ENCODE results near the gene UQCRFS1. TPM values are rescaled to one million over a fixed set of nuclear protein-coding genes. Genes with fewer than 3 reads are reported as not detected.

The UQCRFS1 gene
- polyA plus RNA-seq (2011; rRNA removed) (148 and 201 TPM in 2 replicates), polyA plus RNA-seq (2017; fragmentation: RNase III; extraction: RNeasy Plus Mini Kit Qiagen cat#74134 plus additional on column Dnase treatment) (105 to 111 TPM (median 109 TPM) in 3 replicates), polyA minus RNA-seq (2011; rRNA and poly(A)+ RNA removed) (75.9 and 78.8 TPM in 2 replicates)
- polyA plus RNA-seq (2012; cell fraction: cytosol; rRNA removed) = 150 and 170 TPM in 2 replicates
- polyA plus RNA-seq (2012; cell fraction: nucleus; rRNA removed) = 73.3 and 89.7 TPM in 2 replicates

DNA sequence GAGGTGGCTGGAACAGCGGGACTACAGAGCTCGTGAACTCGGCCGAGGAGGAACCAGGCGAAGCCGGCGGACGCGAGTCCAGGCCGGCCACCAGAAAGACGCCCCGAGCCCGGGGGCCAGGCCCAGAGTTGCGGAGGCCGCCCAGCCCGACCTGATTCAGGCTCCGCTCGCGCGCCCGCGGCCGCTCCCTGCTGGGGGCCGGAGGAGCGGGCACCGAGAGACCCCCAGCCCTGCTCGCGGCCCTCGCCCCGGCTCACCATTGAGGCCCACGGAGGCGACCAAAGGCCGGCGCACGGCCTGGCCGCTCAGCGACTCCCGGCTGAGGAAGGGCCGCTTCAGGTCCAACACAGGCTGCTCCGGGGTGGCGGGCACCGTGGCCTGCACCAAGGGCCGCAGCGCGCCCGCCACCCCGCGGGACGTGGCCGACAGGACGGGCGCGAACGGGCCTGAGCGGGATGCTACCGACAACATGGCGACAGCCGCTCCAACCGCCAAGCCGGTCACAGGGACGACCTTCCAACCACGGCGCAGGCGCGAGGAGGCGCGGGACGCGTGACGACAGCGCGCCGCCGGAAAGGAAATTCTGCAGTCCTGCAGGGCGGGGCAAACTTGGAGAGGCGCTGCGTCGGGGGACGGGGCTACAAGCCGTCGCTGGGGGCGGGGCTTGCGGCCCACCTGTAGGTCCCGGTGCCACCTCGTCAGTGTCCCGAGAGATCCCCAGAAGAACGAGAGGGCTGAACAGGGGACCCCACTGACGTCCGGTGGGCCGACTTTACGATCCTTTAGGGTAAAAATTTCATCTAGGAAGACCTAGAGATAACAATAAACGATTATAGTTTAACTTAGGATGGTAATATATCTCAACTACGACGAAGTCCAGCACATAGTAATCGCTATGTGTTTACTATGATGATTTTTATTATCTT, at the start of gene UQCRFS1:
TSS of gene UQCRFS1 (minus strand) at position 504 of the 926 bp plus-strand sequence. CDS start at position 471, 33 bp downstream.
- no peaks in the 10 kb centered on the region for H3K9me3 ChIP-seq
- no peak for TF ChIP-seq NR3C1 (IDR thresholded peaks at IDR 0.05)
- TF ChIP-seq ESRRA (IDR thresholded peaks at IDR 0.05; ENCODE audit: borderline replicate concordance, low read length) = no peak
- no peak for TF ChIP-seq HDAC2 (IDR thresholded peaks at IDR 0.05)
- 0 out of 2 replicates have a peak, but pooled peaks have one; percentile 66 for TF ChIP-seq MYC (IDR thresholded peaks at IDR 0.05; ENCODE audit: borderline replicate concordance, low read length)
- TF ChIP-seq TP53 (CRISPR knock-in tag; IDR thresholded peaks at IDR 0.05) = peak; percentile 15; the same call in 1 of the 2 replicates
- TF ChIP-seq RNF2 (IDR thresholded peaks at IDR 0.05; ENCODE audit: borderline replicate concordance, low read depth) = no peak
- TF ChIP-seq, protein P1, sequence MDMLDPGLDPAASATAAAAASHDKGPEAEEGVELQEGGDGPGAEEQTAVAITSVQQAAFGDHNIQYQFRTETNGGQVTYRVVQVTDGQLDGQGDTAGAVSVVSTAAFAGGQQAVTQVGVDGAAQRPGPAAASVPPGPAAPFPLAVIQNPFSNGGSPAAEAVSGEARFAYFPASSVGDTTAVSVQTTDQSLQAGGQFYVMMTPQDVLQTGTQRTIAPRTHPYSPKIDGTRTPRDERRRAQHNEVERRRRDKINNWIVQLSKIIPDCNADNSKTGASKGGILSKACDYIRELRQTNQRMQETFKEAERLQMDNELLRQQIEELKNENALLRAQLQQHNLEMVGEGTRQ (IDR thresholded peaks at IDR 0.05) = peak; percentile 53; the same call in 1 of the 2 replicates
- no peak for TF ChIP-seq NFE2L2 (conservative IDR thresholded peaks at IDR 0.05; ENCODE audit: low read length)
- TF ChIP-seq HEYL (CRISPR knock-in tag; IDR thresholded peaks at IDR 0.05) = no peak
- peak; percentile 82 for TF ChIP-seq POLR2A (IDR thresholded peaks at IDR 0.05; ENCODE audit: low read length)
- TF ChIP-seq PHF8 (IDR thresholded peaks at IDR 0.05; ENCODE audit: borderline replicate concordance, low read depth) = peak; percentile 84
- no peak for TF ChIP-seq CBX8 (IDR thresholded peaks at IDR 0.05)
- TF ChIP-seq HES2 (IDR thresholded peaks at IDR 0.05) = no peak
- TF ChIP-seq RFX5 (IDR thresholded peaks at IDR 0.05) = peak; percentile 48; the same call in 1 of the 2 replicates
- TF ChIP-seq JUN (IDR thresholded peaks at IDR 0.05) = peak; percentile 62 to 97; a peak in 4 of 5 replicates
- TF ChIP-seq RARB (CRISPR knock-in tag; IDR thresholded peaks at IDR 0.05) = no peak
- peak; percentile 53; the same call in 1 of the 2 replicates for TF ChIP-seq KDM5A (IDR thresholded peaks at IDR 0.05)
- TF ChIP-seq FOSL2 (IDR thresholded peaks at IDR 0.05) = no peak
- 0 out of 2 replicates have a peak, but pooled peaks have one; percentile 6 for TF ChIP-seq FOSL2 (CRISPR knock-in tag; IDR thresholded peaks at IDR 0.05)
- TF ChIP-seq, protein P2, sequence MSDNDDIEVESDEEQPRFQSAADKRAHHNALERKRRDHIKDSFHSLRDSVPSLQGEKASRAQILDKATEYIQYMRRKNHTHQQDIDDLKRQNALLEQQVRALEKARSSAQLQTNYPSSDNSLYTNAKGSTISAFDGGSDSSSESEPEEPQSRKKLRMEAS (IDR thresholded peaks at IDR 0.05) = peak; percentile 68
- TF ChIP-seq, protein P3, sequence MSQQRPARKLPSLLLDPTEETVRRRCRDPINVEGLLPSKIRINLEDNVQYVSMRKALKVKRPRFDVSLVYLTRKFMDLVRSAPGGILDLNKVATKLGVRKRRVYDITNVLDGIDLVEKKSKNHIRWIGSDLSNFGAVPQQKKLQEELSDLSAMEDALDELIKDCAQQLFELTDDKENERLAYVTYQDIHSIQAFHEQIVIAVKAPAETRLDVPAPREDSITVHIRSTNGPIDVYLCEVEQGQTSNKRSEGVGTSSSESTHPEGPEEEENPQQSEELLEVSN (IDR thresholded peaks at IDR 0.05; ENCODE audit: borderline replicate concordance, low read depth) = peak; percentile 11; the same call in 1 of the 2 replicates
- TF ChIP-seq GATA3 (IDR thresholded peaks at IDR 0.05; ENCODE audit: borderline replicate concordance) = no peak
- no peak for TF ChIP-seq SMC3 (IDR thresholded peaks at IDR 0.05)
- no peak for TF ChIP-seq RAD21 (conservative IDR thresholded peaks at IDR 0.05 in 1 of 2, IDR thresholded peaks at IDR 0.05 in 1 of 2)
- TF ChIP-seq BCL3 (IDR thresholded peaks at IDR 0.05) = 0 out of 3 replicates have a peak, but pooled peaks have one; percentile 42
- peak; percentile 27 for TF ChIP-seq MAFK (IDR thresholded peaks at IDR 0.05; ENCODE audit: partially characterized antibody)
- TF ChIP-seq RCOR1 (IDR thresholded peaks at IDR 0.05; ENCODE audit: low read depth, low read length) = no peak
- peak; percentile 59; the same call in 1 of the 2 replicates for TF ChIP-seq MAZ (IDR thresholded peaks at IDR 0.05; ENCODE audit: borderline replicate concordance, low read depth, low read length)
- 0 out of 2 replicates have a peak, but pooled peaks have one; percentile 34 for TF ChIP-seq HOXB13 (CRISPR knock-in tag; IDR thresholded peaks at IDR 0.05; ENCODE audit: low read depth)
- TF ChIP-seq CEBPB (IDR thresholded peaks at IDR 0.05) = no peak
- TF ChIP-seq, protein P4, sequence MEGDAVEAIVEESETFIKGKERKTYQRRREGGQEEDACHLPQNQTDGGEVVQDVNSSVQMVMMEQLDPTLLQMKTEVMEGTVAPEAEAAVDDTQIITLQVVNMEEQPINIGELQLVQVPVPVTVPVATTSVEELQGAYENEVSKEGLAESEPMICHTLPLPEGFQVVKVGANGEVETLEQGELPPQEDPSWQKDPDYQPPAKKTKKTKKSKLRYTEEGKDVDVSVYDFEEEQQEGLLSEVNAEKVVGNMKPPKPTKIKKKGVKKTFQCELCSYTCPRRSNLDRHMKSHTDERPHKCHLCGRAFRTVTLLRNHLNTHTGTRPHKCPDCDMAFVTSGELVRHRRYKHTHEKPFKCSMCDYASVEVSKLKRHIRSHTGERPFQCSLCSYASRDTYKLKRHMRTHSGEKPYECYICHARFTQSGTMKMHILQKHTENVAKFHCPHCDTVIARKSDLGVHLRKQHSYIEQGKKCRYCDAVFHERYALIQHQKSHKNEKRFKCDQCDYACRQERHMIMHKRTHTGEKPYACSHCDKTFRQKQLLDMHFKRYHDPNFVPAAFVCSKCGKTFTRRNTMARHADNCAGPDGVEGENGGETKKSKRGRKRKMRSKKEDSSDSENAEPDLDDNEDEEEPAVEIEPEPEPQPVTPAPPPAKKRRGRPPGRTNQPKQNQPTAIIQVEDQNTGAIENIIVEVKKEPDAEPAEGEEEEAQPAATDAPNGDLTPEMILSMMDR (IDR thresholded peaks at IDR 0.05) = no peak
- ChIA-PET CTCF (interaction anchor here (0.5 to 1.2 kb wide), 4 partner anchors 12 to 315 kb away, joined by 3 to 4 read pairs (median 3); no protein-coding TSS in a partner anchor), POLR2A (no interaction called here)
- peak within 1 kb of the TSS; percentile 86 for H3K4me3 ChIP-seq
- WGBS (ENCODE audit: missing lambda C conversion rate) = 2% methylated on average over 53 of the region's 95 CpGs
- peaks cover 17% of the 10 kb centered on the region for H3K4me1 ChIP-seq
- DNase-seq (ENCODE audit: low read depth in 1 of 2, low spot score in 1 of 2) (peak; percentile 94 to 99), ATAC-seq (peak; percentile 92 to 98), FAIRE-seq (no peak)
- H3K27ac ChIP-seq = peak within 1 kb of the TSS; percentile 92 to 93
- H3K4me2 ChIP-seq = peak within 1 kb of the TSS; percentile 84
